ENCODE data around the gene INTS2. TPM values are rescaled to one million over a fixed set of nuclear protein-coding genes. Genes with fewer than 3 reads are reported as not detected.
"Not testable (repeated sequence)": the region's sequence is repeated elsewhere in the genome, so short reads cannot be mapped to it uniquely, and the experiment has no call there.

INTS2 gene
- total and polyA plus RNA-seq, 4 donors = 2.4 to 18.5 (median 8.5) TPM

GRCh38 chr17:61827649-61828395 lies 100.0 kb downstream of the INTS2 start:
- 97 to 98% methylated on average over 8 of the region's 8 CpGs for WGBS, 2 donors
- Histone ChIP-seq H3K9ac (ENCODE audit: insufficient read depth in 1 of 2, low read length in 2 of 2) (no peak overlapping the region), H3K4me1 (ENCODE audit: control insufficient read depth in 5 of 5, insufficient read depth in 5 of 5, low read length in 5 of 5) (peaks cover 0 to under 1% (median 0%) of the 10 kb centered on the region in 5 donors), H3K36me3 (ENCODE audit: control insufficient read depth in 4 of 4, insufficient read depth in 4 of 4, low read length in 4 of 4) (peaks cover 0 to 6% (median 0%) of the 10 kb centered on the region in 4 donors), H3K27me3 (ENCODE audit: control insufficient read depth in 3 of 3, insufficient read depth in 3 of 3, low read length in 2 of 3) (no peaks in the 10 kb centered on the region), H3K9me3 (ENCODE audit: control insufficient read depth in 4 of 4, insufficient read depth in 3 of 4, low read length in 3 of 4) (peaks cover 0 to 6% (median 0%) of the 10 kb centered on the region in 4 donors), H3K4me3 (no peak overlapping the region), H3K27ac (ENCODE audit: low read depth in 1 of 2, low read length in 1 of 2) (no peak overlapping the region)
- TF ChIP-seq CTCF (IDR thresholded peaks at IDR 0.05; ENCODE audit: control extremely low read depth, extremely low read depth) = no peak
- ATAC-seq (ENCODE audit: insufficient read depth, low FRiP score) = no peak
- no peak for DNase-seq

GRCh38 chr17:61826866-61827265 lies 100.9 kb downstream of the INTS2 start:
- H3K9me3 ChIP-seq (ENCODE audit: control insufficient read depth in 4 of 4, insufficient read depth in 3 of 4, low read length in 3 of 4); H3K9ac ChIP-seq (ENCODE audit: insufficient read depth in 1 of 2, low read length in 2 of 2); H3K4me3 ChIP-seq; H3K4me1 ChIP-seq (ENCODE audit: control insufficient read depth in 5 of 5, insufficient read depth in 5 of 5, low read length in 5 of 5); H3K27me3 ChIP-seq (ENCODE audit: control insufficient read depth in 3 of 3, insufficient read depth in 3 of 3, low read length in 2 of 3); ATAC-seq (ENCODE audit: insufficient read depth, low FRiP score); H3K27ac ChIP-seq (ENCODE audit: low read depth in 1 of 2, low read length in 1 of 2); H3K36me3 ChIP-seq (ENCODE audit: control insufficient read depth in 4 of 4, insufficient read depth in 4 of 4, low read length in 4 of 4); DNase-seq: not testable (repeated sequence)
- 97 to 98% methylated on average over 1 of the region's 1 CpG for WGBS, 2 donors

GRCh38 chr17:61826198-61826597 lies 101.6 kb downstream of the INTS2 start:
- not testable (repeated sequence) for H3K27ac ChIP-seq (ENCODE audit: low read depth in 1 of 2, low read length in 1 of 2); H3K36me3 ChIP-seq (ENCODE audit: control insufficient read depth in 4 of 4, insufficient read depth in 4 of 4, low read length in 4 of 4); H3K27me3 ChIP-seq (ENCODE audit: control insufficient read depth in 3 of 3, insufficient read depth in 3 of 3, low read length in 2 of 3); H3K4me3 ChIP-seq; H3K9me3 ChIP-seq (ENCODE audit: control insufficient read depth in 4 of 4, insufficient read depth in 3 of 4, low read length in 3 of 4); H3K4me1 ChIP-seq (ENCODE audit: control insufficient read depth in 5 of 5, insufficient read depth in 5 of 5, low read length in 5 of 5); ATAC-seq (ENCODE audit: insufficient read depth, low FRiP score); DNase-seq; H3K9ac ChIP-seq (ENCODE audit: insufficient read depth in 1 of 2, low read length in 2 of 2)
- WGBS, 2 donors = 91 to 95% methylated on average over 2 of the region's 2 CpGs

GRCh38 chr17:61825448-61826137 lies 102.2 kb downstream of the INTS2 start:
- Histone ChIP-seq H3K9me3 (ENCODE audit: control insufficient read depth in 4 of 4, insufficient read depth in 3 of 4, low read length in 3 of 4) (peaks cover 0 to 6% (median 0%) of the 10 kb centered on the region in 4 donors), H3K4me3 (no peak overlapping the region), H3K27ac (ENCODE audit: low read depth in 1 of 2, low read length in 1 of 2) (no peak overlapping the region), H3K27me3 (ENCODE audit: control insufficient read depth in 3 of 3, insufficient read depth in 3 of 3, low read length in 2 of 3) (no peaks in the 10 kb centered on the region), H3K9ac (ENCODE audit: insufficient read depth in 1 of 2, low read length in 2 of 2) (no peak overlapping the region), H3K36me3 (ENCODE audit: control insufficient read depth in 4 of 4, insufficient read depth in 4 of 4, low read length in 4 of 4) (peaks cover 0 to 6% (median 0%) of the 10 kb centered on the region in 4 donors), H3K4me1 (ENCODE audit: control insufficient read depth in 5 of 5, insufficient read depth in 5 of 5, low read length in 5 of 5) (no peaks in the 10 kb centered on the region)
- 97 to 98% methylated on average over 2 of the region's 2 CpGs for WGBS, 2 donors
- no peak for TF ChIP-seq CTCF (IDR thresholded peaks at IDR 0.05; ENCODE audit: control extremely low read depth, extremely low read depth)
- ATAC-seq (ENCODE audit: insufficient read depth, low FRiP score) = no peak
- DNase-seq = no peak

All from lung (tissue), 12 donors.